PC-9 (cell line): Measurements from ENCODE around the gene GNAI1. TPM values are rescaled to one million over a fixed set of nuclear protein-coding genes. Genes with fewer than 3 reads are reported as not detected.

Source experiments
- BruUV-seq: library from RNA; stranded (reverse); fragments of 400-500 nt; replicated peaks from 2 replicates; lab custom pipeline; 2021; lab: Mats Ljungman, UMichigan
- CTCF ChIA-PET: fragments of 300-600 bp; sonication (Branson Sonifier 250); formaldehyde crosslinking; loops from one replicate; lab custom pipeline; 2022; ENCODE audit warnings: antibody characterized with exemption; lab: Charles Lee
- POLR2A ChIA-PET: fragments of 300-600 bp; sonication (Branson Sonifier 250); formaldehyde crosslinking; loops from one replicate; lab custom pipeline; 2022; ENCODE audit warnings: antibody characterized with exemption; ENCODE audit not compliant: unreplicated experiment; lab: Charles Lee
- DNase-seq, 2 experiments: peaks; one replicate each; pipeline versions ENCODE4 v3.0.0 to v3.0.0-alpha.2; 2015 to 2022; ENCODE audit warnings: mixed read lengths in 1 of 2
- H2AFZ ChIP-seq: fragments of 200-600 bp; sonication (generic); 2 replicates; pipeline ENCODE4 v1.8.1; 2017; ENCODE audit warnings: antibody characterized with exemption
- H3F3A ChIP-seq: fragments of 200-600 bp; sonication (generic); 2 replicates; pipeline ENCODE4 v1.8.1; 2017; ENCODE audit warnings: antibody characterized with exemption, mild to moderate bottlenecking, low read depth; ENCODE audit not compliant: insufficient read depth
- H3K27ac ChIP-seq: fragments of 200-600 bp; sonication (generic); 2 replicates; pipeline ENCODE4 v1.6.1; 2016; ENCODE audit warnings: mixed run types
- H3K27me3 ChIP-seq: fragments of 200-600 bp; sonication (generic); 2 replicates; pipeline ENCODE4 v1.6.1; 2016; ENCODE audit warnings: low read depth, mixed run types; ENCODE audit not compliant: insufficient read depth
- H3K36me3 ChIP-seq: fragments of 200-600 bp; sonication (generic); 2 replicates; pipeline ENCODE4 v1.6.1; 2016; ENCODE audit warnings: low read depth, mixed run types
- H3K4me1 ChIP-seq: fragments of 200-600 bp; sonication (generic); replicated peaks from 2 replicates; pipeline ENCODE4 v1.6.1; 2016; ENCODE audit warnings: mixed run types; ENCODE audit not compliant: insufficient read depth
- H3K4me2 ChIP-seq: fragments of 200-600 bp; sonication (generic); 2 replicates; pipeline ENCODE4 v1.6.1; 2017; ENCODE audit warnings: mixed run types
- H3K4me3 ChIP-seq: fragments of 200-600 bp; sonication (generic); 2 replicates; pipeline ENCODE4 v1.6.1; 2016; ENCODE audit warnings: mixed run types
- H3K79me2 ChIP-seq: fragments of 200-600 bp; sonication (generic); 2 replicates; pipeline ENCODE4 v1.6.1; 2017; ENCODE audit warnings: low read depth, mixed run types
- H3K9me2 ChIP-seq: fragments of 200-600 bp; sonication (generic); 2 replicates; pipeline ENCODE4 v1.8.1; 2017; ENCODE audit warnings: mild to moderate bottlenecking; ENCODE audit not compliant: insufficient read depth
- H3K9me3 ChIP-seq: fragments of 200-600 bp; sonication (generic); 2 replicates; pipeline ENCODE4 v1.8.1; 2016; ENCODE audit warnings: low read depth; ENCODE audit not compliant: insufficient read depth
- H4K20me1 ChIP-seq: fragments of 200-600 bp; sonication (generic); 2 replicates; pipeline ENCODE4 v1.8.1; 2017; ENCODE audit not compliant: insufficient read depth
- EZH2 ChIP-seq: fragments of 200-600 bp; sonication (generic); IDR thresholded peaks from 2 replicates; pipeline ENCODE4 v1.8.0; 2017; ENCODE audit warnings: antibody characterized with exemption, low read depth
- intact Hi-C: fragments of 100-400 bp; cut with micrococcal nuclease; formaldehyde crosslinking; loops from one replicate; pipeline ENCODE4 v1.10.0; 2022; ENCODE audit not compliant: unreplicated experiment
- total RNA-seq: library from RNA; stranded (reverse); gene quantifications from 2 replicates; pipeline ENCODE4 v1.2.3, GENCODE V29; 2021
- TF ChIP-seq, protein P1 (sequence below): fragments of 200-600 bp; sonication (generic); conservative IDR thresholded peaks from 2 replicates; pipeline ENCODE4 v1.6.1; 2017; ENCODE audit warnings: mixed run types, antibody characterized with exemption, mild to moderate bottlenecking, moderate library complexity

GNAI1 gene
- total RNA-seq, 1 experiment from 2014 or later: 16.8 TPM

DNA sequence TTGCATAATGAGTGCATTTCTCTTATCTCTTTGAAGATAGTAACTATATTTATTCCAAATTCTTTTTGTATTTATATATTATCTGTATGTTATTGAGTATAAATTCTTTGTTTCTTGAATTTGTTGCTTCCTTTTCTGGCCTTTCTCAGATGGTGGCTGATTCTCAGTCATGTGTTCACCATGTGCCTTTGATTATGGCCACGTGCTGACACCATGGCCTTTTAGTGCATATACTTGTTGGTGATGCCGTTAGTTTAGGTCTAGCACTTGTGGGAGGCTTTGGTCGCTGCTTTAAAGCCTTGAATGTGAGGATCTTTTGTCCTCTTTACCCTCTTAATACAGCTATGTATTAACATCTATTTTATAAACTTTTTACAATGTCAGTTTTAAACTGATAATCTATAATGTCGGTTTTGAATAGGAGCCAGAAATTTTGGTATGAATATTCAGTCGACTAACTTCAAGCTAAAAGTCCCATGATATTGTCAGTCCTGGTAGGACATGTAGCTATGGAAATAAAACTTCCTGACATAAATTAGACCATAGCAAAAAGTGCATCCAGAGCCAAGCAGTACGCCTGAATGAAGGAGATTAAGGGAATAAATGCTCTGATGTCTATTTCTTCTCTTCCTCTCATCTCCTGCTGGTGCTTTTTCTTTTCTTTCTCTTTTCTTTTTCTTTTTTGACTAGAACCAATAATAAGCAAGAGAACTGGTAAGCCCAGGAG lies 130.3 kb downstream of the GNAI1 start:
- Histone ChIP-seq H4K20me1 (no peaks in the 10 kb centered on the region), H3K36me3 (no peaks in the 10 kb centered on the region), H3K9me3 (no peaks in the 10 kb centered on the region; the same call in 1 of the 2 replicates), H3K4me2 (no peak overlapping the region), H3K27me3 (no peaks in the 10 kb centered on the region), H3K9me2 (no peaks in the 10 kb centered on the region), H2AFZ (no peak overlapping the region), H3K4me3 (no peak overlapping the region), H3K4me1 (no peaks in the 10 kb centered on the region), H3F3A (no peaks in the 10 kb centered on the region), H3K27ac (no peak overlapping the region), H3K79me2 (no peaks in the 10 kb centered on the region)
- no peak for DNase-seq
- CTCF ChIA-PET: no interaction called here
- POLR2A ChIA-PET: no interaction called here
- no TSS peak for BruUV-seq
- intact Hi-C loops: no loop called here
- TF ChIP-seq, protein P1, sequence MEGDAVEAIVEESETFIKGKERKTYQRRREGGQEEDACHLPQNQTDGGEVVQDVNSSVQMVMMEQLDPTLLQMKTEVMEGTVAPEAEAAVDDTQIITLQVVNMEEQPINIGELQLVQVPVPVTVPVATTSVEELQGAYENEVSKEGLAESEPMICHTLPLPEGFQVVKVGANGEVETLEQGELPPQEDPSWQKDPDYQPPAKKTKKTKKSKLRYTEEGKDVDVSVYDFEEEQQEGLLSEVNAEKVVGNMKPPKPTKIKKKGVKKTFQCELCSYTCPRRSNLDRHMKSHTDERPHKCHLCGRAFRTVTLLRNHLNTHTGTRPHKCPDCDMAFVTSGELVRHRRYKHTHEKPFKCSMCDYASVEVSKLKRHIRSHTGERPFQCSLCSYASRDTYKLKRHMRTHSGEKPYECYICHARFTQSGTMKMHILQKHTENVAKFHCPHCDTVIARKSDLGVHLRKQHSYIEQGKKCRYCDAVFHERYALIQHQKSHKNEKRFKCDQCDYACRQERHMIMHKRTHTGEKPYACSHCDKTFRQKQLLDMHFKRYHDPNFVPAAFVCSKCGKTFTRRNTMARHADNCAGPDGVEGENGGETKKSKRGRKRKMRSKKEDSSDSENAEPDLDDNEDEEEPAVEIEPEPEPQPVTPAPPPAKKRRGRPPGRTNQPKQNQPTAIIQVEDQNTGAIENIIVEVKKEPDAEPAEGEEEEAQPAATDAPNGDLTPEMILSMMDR: no peak
- TF ChIP-seq EZH2: no peak

DNA sequence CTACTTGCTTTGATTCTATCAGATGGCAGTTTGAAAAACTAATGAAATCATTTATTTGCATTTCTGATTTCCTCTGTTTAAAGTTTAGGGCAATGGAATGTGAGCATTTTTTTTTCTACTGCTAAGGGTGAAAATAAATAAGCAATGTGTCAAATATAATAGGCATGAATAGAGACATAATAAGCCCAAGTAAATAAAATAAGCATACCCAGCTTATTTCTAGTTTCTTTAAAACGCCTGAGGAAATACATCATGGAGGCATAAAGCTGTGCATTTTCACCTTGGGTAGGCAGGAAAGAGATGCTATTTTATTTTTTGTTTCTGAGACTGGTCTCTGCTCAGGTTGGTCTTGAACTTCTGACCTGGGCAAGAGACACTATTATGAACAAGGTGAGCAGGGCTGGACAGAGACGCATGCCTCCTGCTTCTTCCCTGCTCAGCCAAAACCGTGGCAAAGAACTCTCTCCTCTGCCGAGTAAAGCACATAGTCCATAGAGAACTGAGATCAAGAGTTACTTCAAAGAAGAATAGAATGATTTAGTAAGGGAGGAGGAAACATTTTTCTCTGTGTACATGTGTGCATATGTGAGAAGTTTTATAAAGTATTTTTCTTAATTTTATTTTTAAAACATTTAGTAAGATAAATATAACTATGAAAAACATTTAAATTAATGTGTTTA lies 138.1 kb downstream of the GNAI1 start:
- no peak for DNase-seq
- peaks cover under 1% of the 10 kb centered on the region for H3F3A ChIP-seq
- no peak for TF ChIP-seq EZH2
- TF ChIP-seq, protein P1: no peak
- no peak overlapping the region for H3K4me2 ChIP-seq
- H4K20me1 ChIP-seq: no peaks in the 10 kb centered on the region
- no peaks in the 10 kb centered on the region for H3K36me3 ChIP-seq
- H3K4me3 ChIP-seq: no peak overlapping the region
- no peaks in the 10 kb centered on the region for H3K79me2 ChIP-seq
- H2AFZ ChIP-seq: no peak overlapping the region
- ChIA-PET POLR2A (no interaction called here), CTCF (no interaction called here)
- no peaks in the 10 kb centered on the region for H3K27me3 ChIP-seq
- no peaks in the 10 kb centered on the region for H3K9me2 ChIP-seq
- H3K27ac ChIP-seq: no peak overlapping the region
- H3K9me3 ChIP-seq: no peaks in the 10 kb centered on the region; the same call in 1 of the 2 replicates
- H3K4me1 ChIP-seq: peaks cover 7% of the 10 kb centered on the region
- BruUV-seq: no TSS peak
- intact Hi-C loops: no loop called here

DNA sequence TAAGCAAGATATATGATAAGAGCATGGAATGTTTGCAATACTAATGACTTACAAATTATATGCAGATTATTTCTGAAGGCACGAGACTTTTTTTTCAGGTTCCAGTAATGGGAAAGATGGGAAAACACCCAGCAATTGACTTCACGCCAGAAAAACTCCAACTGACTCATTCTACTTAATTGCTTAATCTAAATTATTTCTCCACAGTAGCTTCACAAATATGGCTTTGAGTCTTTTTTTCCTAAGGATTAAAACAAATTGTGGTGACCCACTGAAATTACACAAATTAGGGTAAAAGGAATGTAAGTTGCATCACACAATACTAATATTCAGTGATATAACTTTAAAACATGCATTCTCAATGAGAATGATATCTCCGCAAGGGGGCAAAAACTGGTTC lies 138.7 kb downstream of the GNAI1 start:
- Histone ChIP-seq H3F3A (peaks cover 7% of the 10 kb centered on the region), H3K27ac (no peak overlapping the region), H4K20me1 (no peaks in the 10 kb centered on the region), H3K4me1 (peaks cover 13% of the 10 kb centered on the region), H3K79me2 (no peaks in the 10 kb centered on the region), H3K4me3 (no peak overlapping the region), H2AFZ (no peak overlapping the region), H3K9me2 (no peaks in the 10 kb centered on the region), H3K4me2 (no peak overlapping the region), H3K9me3 (no peaks in the 10 kb centered on the region; the same call in 1 of the 2 replicates), H3K27me3 (no peaks in the 10 kb centered on the region), H3K36me3 (no peaks in the 10 kb centered on the region)
- intact Hi-C loops: no loop called here
- no peak for DNase-seq
- no peak for TF ChIP-seq EZH2
- TF ChIP-seq, protein P1: no peak
- no TSS peak for BruUV-seq
- ChIA-PET CTCF (no interaction called here), POLR2A (no interaction called here)
